Muscle of arm (tissue), 12 donors: ENCODE results near the gene SHC2. TPM values are rescaled to one million over a fixed set of nuclear protein-coding genes. Genes with fewer than 3 reads are reported as not detected.
A peak's percentile ranks its signal among the peaks of the same experiment; 100 is the strongest.

ENCODE experiments used
- DNase-seq: peaks from one replicate; pipeline ENCODE4 v3.0.0-alpha.2; 2013
- polyA plus RNA-seq, 12 donors: library from polyadenylated mRNA; unstranded; fragments of 120-200 nt; gene quantifications; one replicate each; pipeline ENCODE4 v1.2.1, GENCODE V29; 2013; ENCODE audit not compliant: insufficient read length in 12 of 12

SHC2 gene
- polyA plus RNA-seq, 12 donors, result 19.9 to 49.3 (median 27.0) TPM; not detected in 1

GRCh38 chr19:376111-376470 is 84.7 kb downstream of the SHC2 start:
- DNase-seq, result no peak

DNA sequence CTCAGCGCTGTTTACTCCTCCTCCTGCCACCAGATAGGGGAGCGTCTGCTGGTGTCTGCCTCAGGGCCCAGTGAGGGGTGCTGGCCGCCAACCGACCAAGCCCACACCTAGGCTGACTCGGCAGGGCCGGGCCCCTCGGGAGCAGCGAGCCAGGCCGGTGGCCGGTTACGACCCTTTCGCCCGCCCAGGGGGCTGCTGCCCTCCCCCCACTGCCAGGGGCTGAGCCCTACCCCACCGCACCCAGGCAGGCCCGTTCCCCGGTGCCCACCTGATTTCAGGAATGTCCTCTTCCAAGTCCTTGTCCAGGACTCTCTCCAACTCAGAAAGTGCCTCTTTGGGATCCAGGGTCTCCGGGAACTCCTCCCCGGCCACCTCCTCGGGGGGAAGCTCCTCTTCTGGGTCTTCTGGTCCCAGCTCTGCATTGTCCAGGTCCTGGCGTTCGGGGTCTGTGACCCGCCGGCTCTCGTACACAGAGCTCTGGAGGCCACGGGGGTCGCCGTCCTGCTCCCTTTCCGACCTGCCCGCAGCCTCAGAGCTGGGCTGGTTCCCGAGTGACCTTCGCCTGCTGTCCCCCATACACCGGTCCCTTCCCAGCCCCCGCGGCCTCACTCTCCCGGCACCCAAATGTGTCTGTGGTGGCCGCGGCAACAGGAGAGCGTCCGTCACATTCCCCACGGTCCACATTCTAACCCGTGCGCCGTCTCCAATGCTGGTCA is 85.3 kb downstream of the SHC2 start:
- DNase-seq, result no peak

- no peak for DNase-seq
Measured at GRCh38 chr19:374886-375235, 86.0 kb downstream of the SHC2 start.

- no peak for DNase-seq
Measured at GRCh38 chr19:374183-374885, 86.5 kb downstream of the SHC2 start.

DNA sequence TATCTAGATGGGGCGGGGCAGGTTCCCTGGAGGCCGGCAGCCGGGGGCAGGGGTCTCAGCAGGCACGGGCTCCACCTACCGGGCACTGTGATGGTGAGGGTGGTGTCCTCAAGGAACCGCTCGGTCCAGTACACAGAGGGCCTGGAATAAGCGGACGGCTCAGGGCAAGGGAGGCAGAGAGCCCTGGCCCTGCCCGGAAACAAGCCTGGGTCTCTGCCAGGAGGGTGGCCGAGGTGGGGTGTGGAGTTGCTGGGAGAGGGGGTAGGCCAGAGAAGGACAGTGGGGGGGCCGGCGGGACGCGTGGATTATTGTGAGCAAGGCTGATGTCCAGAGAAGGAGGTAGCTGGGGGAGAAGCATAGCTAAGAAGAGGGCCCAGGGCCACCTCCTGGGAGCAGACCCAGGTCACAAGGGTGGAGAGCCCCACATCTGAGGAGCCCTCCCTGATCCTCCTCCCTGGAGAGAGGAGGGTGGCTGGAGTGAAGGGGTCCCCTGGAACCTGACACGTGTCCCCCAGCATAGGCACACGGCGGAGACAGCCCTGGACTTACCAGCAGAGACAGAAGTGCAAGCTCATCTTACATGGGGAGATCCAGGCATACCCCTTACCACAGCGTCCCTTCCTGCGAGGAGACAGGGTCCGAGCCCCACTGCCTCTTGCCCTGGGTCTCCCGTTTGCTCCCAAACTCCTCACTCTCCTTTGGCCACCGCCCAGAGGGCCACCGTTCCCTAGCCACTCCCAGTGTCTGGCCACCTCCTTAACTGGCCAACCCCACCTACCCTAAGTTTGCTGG is 87.2 kb downstream of the SHC2 start:
- no peak for DNase-seq

- DNase-seq, result peak; percentile 75
Measured at GRCh38 chr19:372306-372890, 88.4 kb downstream of the SHC2 start.

DNA sequence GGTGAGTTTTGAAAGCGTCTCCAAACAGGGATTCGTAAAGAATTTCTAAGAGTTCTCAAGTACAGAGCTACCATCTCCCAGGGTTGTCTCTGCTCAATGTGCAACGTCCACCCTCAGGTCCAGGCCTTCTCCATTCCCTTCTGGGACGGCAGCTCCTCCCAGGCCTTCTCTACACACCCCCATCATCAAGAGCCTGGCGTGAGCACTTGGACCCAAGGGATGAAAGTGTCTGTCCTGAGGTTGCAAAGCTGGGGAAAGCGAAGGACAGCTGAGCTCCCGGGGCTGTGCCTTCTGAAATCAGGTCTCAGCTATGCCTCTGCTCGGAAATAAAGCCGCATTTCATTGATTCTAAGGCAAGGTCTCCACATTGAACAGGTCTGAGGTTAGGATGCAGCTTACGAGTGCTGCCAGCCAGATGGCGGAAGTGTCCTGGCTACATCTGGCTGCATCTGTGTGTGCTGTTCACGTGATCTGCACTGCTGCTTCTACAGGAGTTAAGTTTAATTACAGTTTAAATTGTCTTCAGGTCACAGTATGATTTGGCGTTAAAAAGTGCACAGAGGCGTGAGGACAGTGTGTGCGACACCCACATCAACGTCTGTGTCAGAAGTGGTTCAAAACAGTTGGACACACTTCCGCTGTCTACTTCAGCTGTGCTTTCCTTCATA is 89.2 kb downstream of the SHC2 start:
- no peak for DNase-seq

DNA sequence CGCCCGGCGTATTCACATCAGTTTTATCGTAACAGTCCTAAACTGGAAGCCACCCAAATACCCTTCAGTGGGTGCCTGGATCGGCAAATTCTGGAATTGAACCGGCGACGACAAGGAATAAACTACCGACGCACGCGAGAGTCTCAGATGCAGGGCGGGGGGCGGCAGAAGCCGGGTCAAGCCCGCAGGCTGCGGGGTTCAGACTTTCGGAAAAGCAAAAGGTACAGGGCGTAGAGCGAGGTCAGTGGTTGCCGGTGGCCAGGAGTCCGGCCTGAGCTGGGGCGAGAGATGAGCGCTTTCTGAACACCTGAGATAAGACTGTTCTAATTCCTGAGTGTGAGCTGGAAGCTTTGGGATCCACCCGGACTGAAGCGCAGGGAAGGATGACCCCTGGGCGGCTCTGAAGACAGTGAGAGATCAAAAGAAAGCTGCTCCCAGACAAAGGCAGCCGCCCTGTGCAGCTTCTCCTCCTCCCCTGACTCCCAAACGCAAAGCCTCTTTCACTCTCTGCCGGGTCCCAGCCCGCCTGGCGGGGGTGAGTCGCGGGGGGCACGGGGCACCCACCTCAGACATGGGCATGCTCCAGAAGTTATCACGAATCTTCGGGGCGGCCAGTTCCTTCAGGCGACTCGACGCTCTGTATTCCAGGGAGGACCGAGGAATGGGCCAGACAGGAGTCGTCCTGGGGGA is 90.0 kb downstream of the SHC2 start:
- no peak for DNase-seq

GRCh38 chr19:369876-370275 is 91.0 kb downstream of the SHC2 start:
- no peak for DNase-seq

DNA sequence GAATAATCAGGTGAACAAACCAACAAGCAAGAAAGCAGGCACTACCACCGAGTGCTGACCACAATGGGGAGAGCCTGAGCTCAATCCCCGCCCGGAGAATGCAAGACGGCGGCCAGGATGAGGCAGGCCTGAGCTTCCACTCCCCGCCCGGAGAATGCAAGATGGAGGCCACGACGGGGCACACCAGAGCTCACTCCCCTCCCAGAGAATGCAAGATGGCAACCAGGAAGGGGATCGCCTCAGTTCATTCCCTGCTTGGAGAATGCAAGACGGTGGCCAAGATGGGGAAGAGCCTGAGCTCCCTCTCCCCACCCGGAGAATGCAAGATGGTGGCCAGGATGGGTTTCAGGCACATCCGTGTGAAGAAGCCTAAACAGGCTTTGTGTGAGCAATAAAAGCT is 91.6 kb downstream of the SHC2 start:
- DNase-seq, result no peak

GRCh38 chr19:368630-369024 is 92.2 kb downstream of the SHC2 start:
- DNase-seq, result no peak

- no peak for DNase-seq
Measured at GRCh38 chr19:367963-368629, 92.7 kb downstream of the SHC2 start.

GRCh38 chr19:367561-367960 is 93.3 kb downstream of the SHC2 start:
- no peak for DNase-seq

- DNase-seq, result no peak
Measured at GRCh38 chr19:366951-367350, 93.9 kb downstream of the SHC2 start.

Other genes with a start within 250 kb of the SHC2 start
- gene PLPP2, start 169.6 kb downstream of the SHC2 start, polyA plus RNA-seq, result 1 to 10 TPM in 1 of 12 donors, under 1 TPM in 9, not detected in 2; 0.23 to 1.6 (median 0.37) TPM
- gene MIER2, start 116.2 kb downstream of the SHC2 start, polyA plus RNA-seq, result 10 to 100 TPM in 11 of 12 donors, not detected in 1; 19.5 to 35.2 (median 24.1) TPM
- 1 to 10 TPM in 2 of 12 donors, under 1 TPM in 8, not detected in 2; 0.50 to 1.6 (median 0.81) TPM for gene C2CD4C, start 51.9 kb downstream of the SHC2 start, polyA plus RNA-seq
- gene MADCAM1, start 35.5 kb upstream of the SHC2 start, polyA plus RNA-seq, result 10 to 100 TPM in 2 of 12 donors, 1 to 10 TPM in 9, not detected in 1; 3.8 to 24.5 (median 7.3) TPM
- gene TPGS1, start 46.5 kb upstream of the SHC2 start, polyA plus RNA-seq, result 10 to 100 TPM in 1 of 12 donors, 1 to 10 TPM in 10, not detected in 1; 2.8 to 26.4 (median 4.6) TPM
- gene CDC34, start 70.7 kb upstream of the SHC2 start, polyA plus RNA-seq, result 100 to 1,000 TPM in 1 of 12 donors, 10 to 100 TPM in 10, not detected in 1; 48.4 to 140 (median 61.1) TPM
- gene GZMM, start 83.0 kb upstream of the SHC2 start, polyA plus RNA-seq, result under 1 TPM in 7 of 12 donors, not detected in 5; 0.20 to 0.72 (median 0.26) TPM
- 100 to 1,000 TPM in 11 of 12 donors, not detected in 1; 109 to 224 (median 171) TPM for gene BSG, start 111.6 kb upstream of the SHC2 start, polyA plus RNA-seq
- under 1 TPM in 10 of 12 donors, not detected in 2; 0.13 to 0.61 (median 0.31) TPM for gene HCN2, start 128.8 kb upstream of the SHC2 start, polyA plus RNA-seq
- 10 to 100 TPM in 11 of 12 donors, not detected in 1; 23.7 to 58.0 (median 29.2) TPM for gene POLRMT, start 172.5 kb upstream of the SHC2 start, polyA plus RNA-seq
- gene FGF22, start 178.8 kb upstream of the SHC2 start, polyA plus RNA-seq, result under 1 TPM in 4 of 12 donors, not detected in 8; 0.09 to 0.21 (median 0.16) TPM
- 10 to 100 TPM in 11 of 12 donors, not detected in 1; 17.8 to 52.8 (median 19.0) TPM for gene RNF126, start 202.2 kb upstream of the SHC2 start, polyA plus RNA-seq
- gene FSTL3, start 215.4 kb upstream of the SHC2 start, polyA plus RNA-seq, result 10 to 100 TPM in 11 of 12 donors, not detected in 1; 11.0 to 25.9 (median 12.2) TPM
- gene PRSS57, start 234.4 kb upstream of the SHC2 start, polyA plus RNA-seq, result 1 to 10 TPM in 1 of 12 donors, under 1 TPM in 5, not detected in 6; 0.15 to 1.2 (median 0.19) TPM
- gene PALM, start 247.9 kb upstream of the SHC2 start, polyA plus RNA-seq, result 10 to 100 TPM in 11 of 12 donors, not detected in 1; 17.2 to 80.5 (median 33.1) TPM